ENCODE results near the gene APOBEC3H.

APOBEC3H gene

GRCh38 chr22:39088685-39089032, 8.4 kb upstream of the APOBEC3H start:
- no peak for TF ChIP-seq CTCF (IDR thresholded peaks at IDR 0.05)

GRCh38 chr22:39089928-39090327, 7.1 kb upstream of the APOBEC3H start:
- TF ChIP-seq CTCF (IDR thresholded peaks at IDR 0.05): no peak

- no peak for TF ChIP-seq CTCF (IDR thresholded peaks at IDR 0.05)
These were observed 6.5 kb upstream of the APOBEC3H start for GRCh38 chr22:39090426-39091064.

DNA sequence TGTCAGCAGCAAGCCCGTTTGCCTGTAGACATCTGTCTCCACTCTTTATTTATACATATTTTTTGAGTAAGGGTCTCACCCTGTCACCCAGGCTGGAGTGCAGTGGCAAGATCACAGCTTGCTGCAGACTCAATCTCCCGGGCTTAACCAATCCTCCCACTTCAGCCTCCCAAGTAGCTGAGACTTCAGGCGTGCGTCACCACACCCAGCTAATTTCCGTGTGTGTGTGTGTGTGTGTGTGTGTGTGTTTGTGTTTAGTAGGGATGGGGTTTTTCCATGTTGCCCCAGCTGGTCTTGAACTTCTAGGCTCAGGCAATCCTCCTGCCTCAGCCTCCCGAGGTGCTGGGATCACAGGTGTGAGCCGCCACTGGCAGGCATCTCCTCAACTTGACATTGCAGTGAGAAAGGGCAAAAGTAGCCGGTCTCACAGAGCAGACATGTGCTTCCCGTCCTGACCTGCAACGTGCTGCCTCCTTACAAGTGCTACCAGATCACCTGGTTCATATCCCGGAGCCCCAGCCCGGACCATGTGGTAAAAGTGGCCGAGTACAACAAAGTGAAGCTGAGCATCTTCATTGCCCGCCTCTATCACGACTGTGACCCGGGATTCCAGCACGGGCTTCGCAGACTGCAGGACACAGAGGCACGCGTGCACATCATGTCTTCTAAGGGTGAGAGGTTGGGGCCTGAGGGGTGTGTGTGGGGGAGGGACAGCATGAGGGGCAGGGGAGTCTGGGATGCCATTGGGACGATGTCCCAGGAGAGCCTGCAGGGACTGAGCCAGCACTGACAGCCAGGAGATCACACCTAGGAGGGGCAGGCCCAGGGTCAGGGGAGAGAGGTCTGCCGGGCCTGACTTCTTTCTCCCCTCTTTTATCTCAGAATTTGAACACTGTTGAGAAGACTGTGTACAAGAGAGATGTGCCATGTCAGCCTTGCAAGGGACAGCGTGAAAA, 5.6 kb upstream of the APOBEC3H start:
- no peak for TF ChIP-seq CTCF (IDR thresholded peaks at IDR 0.05)

DNA sequence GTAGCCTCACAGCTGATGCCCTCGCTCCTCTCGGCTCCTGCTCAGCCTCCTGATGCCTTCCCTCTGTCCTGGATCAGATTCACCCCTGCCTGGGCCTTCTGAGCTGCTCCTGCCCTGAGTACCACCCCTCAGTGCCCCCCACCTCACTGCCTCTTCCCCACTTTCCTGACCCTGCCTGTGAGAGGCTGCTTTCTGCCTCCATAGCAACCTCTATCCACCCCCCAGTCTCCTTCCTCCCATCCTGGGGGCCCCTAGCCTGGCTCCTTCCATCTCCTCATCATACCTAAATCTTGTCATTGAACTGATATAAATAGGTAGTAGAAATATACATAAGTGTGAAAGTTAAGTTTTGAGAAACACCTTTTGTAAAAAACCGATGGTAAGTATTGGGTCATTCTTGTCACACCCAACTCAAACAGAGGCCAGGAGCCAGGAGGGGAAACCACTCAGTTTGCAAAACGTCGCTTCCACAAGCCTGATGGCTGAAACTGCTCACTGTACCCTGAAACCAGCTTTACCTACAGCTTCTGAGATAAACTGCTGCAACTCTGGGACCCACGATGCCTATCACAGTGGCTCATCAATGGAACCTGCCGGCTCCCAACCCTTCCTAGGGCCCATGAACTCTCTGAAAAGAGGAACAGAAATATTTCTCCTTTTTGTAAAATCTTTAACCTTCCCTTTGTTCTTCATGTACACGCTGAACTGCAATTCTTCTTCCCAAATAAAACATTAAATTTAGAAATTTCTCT, 4.8 kb upstream of the APOBEC3H start:
- no peak for TF ChIP-seq CTCF (IDR thresholded peaks at IDR 0.05)

DNA sequence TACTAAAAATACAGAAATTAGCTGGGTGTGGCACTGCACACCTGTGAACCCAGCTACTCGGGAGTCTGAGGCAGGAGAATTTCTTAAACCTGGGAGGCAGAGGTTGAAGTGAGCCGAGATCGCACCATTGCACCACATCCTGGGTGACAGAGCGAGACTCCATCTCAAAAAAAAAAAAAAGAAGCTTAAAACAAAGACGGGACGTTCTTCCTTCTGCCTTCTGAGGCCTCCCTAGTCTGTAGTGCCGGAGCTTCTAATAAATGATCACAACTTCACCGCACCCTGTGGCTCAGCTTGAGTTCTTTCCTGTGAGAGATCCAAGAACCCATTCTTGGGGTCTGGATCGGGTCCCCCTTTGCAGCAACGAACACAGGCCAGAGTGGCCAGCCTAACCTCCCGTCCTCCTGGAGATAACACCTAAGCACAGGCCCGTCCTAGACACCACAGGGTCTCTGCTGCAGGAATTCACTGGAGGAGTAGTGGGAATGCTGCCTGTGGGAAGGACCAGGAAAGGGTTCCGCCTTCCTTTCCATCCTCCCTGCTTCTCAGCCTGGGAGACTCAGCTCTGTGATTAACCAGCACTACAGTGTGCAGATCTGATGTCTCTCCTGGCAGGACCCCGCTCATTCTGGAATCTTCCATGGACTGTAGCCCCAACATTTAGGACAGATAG, 2.2 kb upstream of the APOBEC3H start:
- TF ChIP-seq CTCF (IDR thresholded peaks at IDR 0.05): no peak

DNA sequence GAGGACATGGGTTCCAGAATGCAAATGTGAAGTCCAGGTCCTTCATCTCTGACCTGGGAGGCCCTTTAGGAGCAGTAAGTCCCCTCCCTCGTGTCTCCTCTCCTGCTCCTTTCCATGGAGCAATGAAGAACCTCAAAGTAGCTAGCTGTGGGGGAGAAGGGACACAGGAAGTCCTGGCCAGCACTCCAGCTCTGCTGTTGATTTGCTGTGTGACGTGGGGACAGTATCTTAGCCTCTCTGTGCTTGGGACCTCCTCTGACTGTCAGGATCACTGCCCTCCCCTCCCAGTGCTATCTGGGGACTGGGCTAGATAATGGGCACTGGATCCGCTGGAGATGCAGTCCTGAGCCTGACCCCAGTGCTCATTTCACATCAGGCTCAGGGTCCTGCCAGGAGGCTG, 1.1 kb upstream of the APOBEC3H start:
- TF ChIP-seq CTCF (IDR thresholded peaks at IDR 0.05): no peak

All from LNCAP (cell line).